Panc1 (cell line): ENCODE data around the gene CYP2J2.

Experiments used
- CTCF ChIP-seq: fragments of 450-650 bp; IDR thresholded peaks from 2 replicates; pipeline ENCODE4 v1.5.1; 2017; ENCODE audit warnings: mild to moderate bottlenecking
- REST ChIP-seq, 2 experiments: IDR thresholded peaks; 2 replicates each; pipeline ENCODE4 v1.6.1; 2011 to 2012; ENCODE audit warnings: low read depth in 2 of 2, control low read depth in 1 of 2, low read length in 1 of 2, mild to moderate bottlenecking in 1 of 2, moderate library complexity in 1 of 2; ENCODE audit not compliant: insufficient read depth in 1 of 2
- SIN3A ChIP-seq: IDR thresholded peaks from 2 replicates; pipeline ENCODE4 v1.6.1; 2012; ENCODE audit warnings: low read depth, mild to moderate bottlenecking, low read length, moderate library complexity, borderline replicate concordance; ENCODE audit not compliant: insufficient read depth
- TCF7L2 ChIP-seq: IDR thresholded peaks from 2 replicates; pipeline ENCODE4 v1.6.1; 2011; ENCODE audit warnings: mild to moderate bottlenecking, low read depth, low read length, inconsistent platforms

GRCh38 chr1:59948990-59949389, 22.4 kb upstream of the CYP2J2 start:
- TF ChIP-seq CTCF (no peak), REST (IDR thresholded peaks at IDR 0.05; ENCODE audit: insufficient read depth in 1 of 2, low read depth in 2 of 2, low read length in 1 of 2) (no peak), SIN3A (no peak), TCF7L2 (no peak)
